NCI-H510A treated with DMSO at 0.1 percent for 48 hours (cell line): ENCODE results near the gene BAIAP3.

Experiments used
- DNase-seq: peaks from one replicate; lab custom pipeline; 2025; lab: John Stamatoyannopoulos, UW

The BAIAP3 gene

GRCh38 chr16:1366712-1367299 lies 33.4 kb downstream of the BAIAP3 start:
- peak; percentile 74 for DNase-seq

GRCh38 chr16:1367486-1368174 lies 34.2 kb downstream of the BAIAP3 start:
- peak; percentile 85 for DNase-seq

DNA sequence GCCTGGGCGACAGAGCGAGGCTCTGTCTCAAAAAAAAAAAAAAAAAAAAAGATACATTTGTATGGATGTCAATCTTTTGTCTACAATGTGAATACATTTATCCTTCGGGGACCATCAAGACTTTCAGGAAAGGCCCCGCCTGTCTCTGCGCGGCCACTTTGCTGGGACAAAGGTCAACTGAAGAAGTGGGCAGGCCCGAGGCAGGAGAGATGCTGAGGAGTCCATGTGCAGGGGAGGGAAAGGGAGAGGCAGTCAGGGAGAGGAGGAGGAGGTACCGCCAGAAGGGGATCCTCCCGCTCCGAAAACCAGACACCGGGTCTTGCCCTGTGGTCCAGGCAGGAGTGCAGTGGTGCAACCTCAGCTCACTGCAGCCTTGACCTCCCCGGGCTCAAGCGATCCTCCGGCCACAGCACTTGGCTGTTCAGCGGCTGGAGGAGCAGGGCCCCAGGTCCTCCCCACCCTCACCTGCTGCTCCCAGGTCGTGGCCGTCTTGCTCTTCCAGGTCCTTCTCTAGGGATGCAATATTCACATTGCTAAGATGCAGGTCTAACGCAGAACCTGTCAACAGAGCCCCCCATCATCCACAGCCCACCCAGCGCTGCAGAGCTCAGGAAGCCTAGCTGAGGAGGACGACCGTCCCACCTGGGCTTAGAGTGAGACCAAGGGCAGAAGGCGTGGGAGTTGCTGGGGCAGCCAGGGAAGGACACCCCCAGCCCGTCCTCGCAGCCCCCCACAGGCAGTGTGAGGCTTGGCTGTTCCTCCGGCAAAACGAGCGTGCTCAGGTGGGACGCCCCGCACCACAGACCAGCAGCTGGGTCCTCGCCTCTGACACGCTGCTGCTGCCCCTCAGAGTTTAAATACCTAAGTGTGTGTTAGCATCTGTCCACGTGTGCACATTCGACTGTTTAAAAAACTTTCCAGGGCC lies 37.9 kb downstream of the BAIAP3 start:
- DNase-seq, result no peak

- DNase-seq, result no peak
Measured at GRCh38 chr16:1372292-1372950, 39.0 kb downstream of the BAIAP3 start.

- DNase-seq, result no peak
Measured at GRCh38 chr16:1374418-1375297, 41.2 kb downstream of the BAIAP3 start.

DNA sequence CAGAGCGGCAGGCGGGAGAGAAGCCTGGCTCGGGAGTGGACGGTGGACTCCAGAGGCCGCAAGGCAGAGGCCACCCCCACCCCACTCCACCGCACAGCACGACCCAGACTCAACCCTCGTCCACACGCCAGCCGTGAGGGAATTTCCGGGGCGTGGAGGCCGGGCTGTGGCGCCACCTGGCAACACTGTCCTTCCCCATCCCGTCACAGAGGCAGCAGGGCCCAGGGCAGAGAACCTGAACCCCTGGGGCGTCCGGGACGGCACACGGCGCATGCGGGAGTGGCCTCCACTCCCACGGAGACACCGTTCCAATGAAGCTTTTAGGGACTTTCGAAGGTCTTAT lies 41.8 kb downstream of the BAIAP3 start:
- DNase-seq, result no peak

DNA sequence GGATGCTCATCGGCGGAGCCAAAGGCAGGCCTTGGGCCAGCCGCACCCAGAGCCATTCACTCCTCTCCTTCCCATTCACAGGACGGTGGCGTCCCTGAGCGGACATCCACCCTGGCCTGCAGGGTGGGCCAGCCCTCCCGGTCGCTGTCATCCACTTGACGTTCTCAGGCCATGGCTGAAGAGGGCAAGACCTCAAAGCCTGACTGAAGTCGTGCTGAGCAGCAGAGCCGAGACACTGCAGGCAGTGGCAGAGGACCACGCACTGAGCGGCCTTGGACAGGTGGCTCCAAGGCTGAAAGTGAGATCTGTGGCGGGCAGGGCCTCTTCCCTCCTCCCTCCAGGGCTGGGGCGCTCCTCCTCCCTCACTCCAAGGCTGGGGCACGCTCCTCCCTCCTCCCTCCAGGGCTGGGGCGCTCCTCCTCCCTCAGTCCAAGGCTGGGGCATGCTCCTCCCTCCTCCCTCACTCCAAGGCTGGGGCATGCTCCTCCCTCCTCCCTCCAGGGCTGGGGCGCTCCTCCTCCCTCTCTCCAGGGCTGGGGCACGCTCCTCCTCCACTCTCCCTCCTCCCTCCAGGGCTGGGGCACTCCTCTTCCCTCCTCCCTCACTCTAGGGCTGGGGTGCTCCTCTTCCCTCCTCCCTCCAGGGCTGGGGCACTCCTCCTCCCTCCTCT lies 42.4 kb downstream of the BAIAP3 start:
- DNase-seq, result no peak

GRCh38 chr16:1377406-1378010 lies 44.1 kb downstream of the BAIAP3 start:
- no peak for DNase-seq

- DNase-seq, result no peak
Measured at GRCh38 chr16:1378087-1378803, 44.8 kb downstream of the BAIAP3 start.

DNA sequence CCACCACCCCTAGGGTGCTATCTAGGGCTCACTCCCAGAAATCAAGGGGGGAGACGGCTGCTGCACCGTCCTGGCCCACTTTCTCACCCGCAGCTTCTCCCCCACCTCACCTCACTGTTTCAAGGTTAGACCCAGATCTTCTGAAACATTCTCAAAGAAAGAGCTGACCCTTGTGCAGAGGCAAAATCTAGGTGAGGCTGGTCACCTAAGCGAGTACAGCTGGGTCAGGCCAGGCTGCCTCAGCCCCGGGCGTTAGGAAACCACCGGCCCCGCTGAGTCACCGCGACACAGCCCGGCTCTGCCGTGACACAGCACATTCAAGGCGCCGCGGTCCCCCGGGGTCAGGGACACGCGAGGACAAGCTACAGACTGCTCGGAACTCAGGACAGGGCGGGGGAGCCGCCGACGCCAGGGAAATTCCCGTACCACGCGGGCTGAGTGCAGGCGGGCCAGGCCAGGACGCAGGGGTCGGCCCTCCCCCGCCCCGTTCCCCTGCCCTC lies 45.4 kb downstream of the BAIAP3 start:
- no peak for DNase-seq

GRCh38 chr16:1379304-1380076 lies 46.0 kb downstream of the BAIAP3 start:
- DNase-seq, result peak; percentile 41

DNA sequence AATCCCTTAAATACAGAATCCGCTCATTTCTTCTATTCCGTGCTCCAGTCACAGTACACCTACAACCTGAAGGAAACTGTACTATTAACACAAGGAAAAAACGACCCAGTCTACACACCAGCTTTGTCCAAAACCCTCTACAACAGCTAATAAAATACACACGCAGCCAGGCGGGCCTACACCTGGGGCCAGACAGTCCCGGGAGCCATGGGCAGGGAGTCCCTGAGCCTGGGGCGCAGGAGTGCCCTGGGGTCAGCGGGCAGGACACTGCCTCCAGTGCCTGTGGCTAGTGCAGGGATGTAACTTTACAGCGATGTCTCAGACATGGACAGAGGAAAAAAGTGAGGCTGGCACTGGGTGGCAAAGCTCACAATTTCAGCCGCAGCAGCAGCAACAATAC lies 46.8 kb downstream of the BAIAP3 start:
- no peak for DNase-seq

DNA sequence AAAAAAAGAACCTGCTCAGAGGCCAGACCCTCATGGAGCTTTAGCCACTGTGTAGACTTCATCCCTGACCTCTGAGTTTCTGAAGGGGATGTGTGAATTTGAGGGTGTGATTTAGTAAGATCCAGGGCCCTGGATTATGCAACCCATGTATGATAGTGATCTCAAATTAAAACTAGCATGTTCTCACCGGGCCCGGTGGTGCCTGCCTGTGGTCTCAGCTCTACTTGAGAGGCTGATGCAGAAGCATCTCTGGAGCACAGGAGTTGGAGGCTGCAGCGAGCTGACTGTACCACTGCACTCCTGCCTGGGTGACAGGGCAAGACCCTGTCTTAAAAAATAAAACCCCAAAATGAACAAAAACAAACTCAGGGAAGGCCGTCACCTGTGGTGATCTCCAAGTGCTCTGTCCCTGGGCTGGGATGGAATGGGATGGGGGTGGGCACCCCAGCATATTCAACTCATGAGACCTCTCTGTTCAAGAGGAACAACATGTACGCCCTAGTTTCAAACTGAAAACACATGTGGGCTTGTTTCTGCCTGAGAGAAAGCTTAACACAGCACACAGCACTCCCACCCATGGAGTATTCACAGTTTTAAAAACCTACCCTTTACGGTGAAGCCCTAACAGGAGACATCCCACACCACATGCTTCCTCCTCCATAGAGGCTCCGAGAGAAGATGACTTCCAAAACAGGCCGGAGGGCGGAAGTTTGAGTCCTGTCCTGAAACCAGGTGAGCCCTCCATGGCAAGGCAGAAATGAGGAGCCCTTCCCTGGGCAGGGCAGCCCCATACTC lies 48.4 kb downstream of the BAIAP3 start:
- no peak for DNase-seq

GRCh38 chr16:1383556-1383955 lies 50.1 kb downstream of the BAIAP3 start:
- no peak for DNase-seq

- DNase-seq, result no peak
Measured at GRCh38 chr16:1385232-1385631, 51.8 kb downstream of the BAIAP3 start.

DNA sequence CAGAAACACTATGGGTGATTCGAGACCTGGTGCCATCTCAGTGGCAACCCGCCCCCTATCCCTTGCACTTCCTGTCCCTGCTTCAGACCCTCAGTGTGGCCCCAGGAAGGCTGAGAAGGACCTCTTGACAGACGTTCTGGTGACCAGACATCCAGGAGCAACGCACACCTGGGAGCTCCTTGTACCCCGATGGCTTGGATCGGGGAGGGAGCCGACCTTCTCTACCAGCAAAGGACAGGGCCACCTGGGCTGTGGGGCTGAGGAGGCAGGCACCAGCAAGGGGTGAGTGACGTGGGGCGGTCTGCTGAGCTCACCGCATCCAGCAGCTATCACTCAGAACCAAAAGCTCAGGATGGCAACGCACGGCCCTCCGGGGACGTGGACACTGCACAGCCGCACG lies 53.9 kb downstream of the BAIAP3 start:
- no peak for DNase-seq

- DNase-seq, result no peak
Measured at GRCh38 chr16:1389762-1390161, 56.3 kb downstream of the BAIAP3 start.

- no peak for DNase-seq
Measured at GRCh38 chr16:1390239-1390779, 56.9 kb downstream of the BAIAP3 start.
